Ishikawa (cell line): ENCODE results near the gene TAF3.

Experiments
- CEBPB ChIP-seq: IDR thresholded peaks from 2 replicates; pipeline ENCODE4 v1.6.1; 2012
- EGR1 ChIP-seq: IDR thresholded peaks from 2 replicates; pipeline ENCODE4 v1.6.1; 2012
- EP300 ChIP-seq: IDR thresholded peaks from 2 replicates; pipeline ENCODE4 v1.6.1; 2012; ENCODE audit warnings: borderline replicate concordance
- RAD21 ChIP-seq: IDR thresholded peaks from 2 replicates; pipeline ENCODE4 v1.6.1; 2012; ENCODE audit warnings: low read depth
- YY1 ChIP-seq: IDR thresholded peaks from 2 replicates; pipeline ENCODE4 v1.6.1; 2012; ENCODE audit warnings: low read depth
- TF ChIP-seq, protein P1 (sequence below): IDR thresholded peaks from 2 replicates; pipeline ENCODE4 v1.6.1; 2012; ENCODE audit warnings: low read depth, mild to moderate bottlenecking

DNA sequence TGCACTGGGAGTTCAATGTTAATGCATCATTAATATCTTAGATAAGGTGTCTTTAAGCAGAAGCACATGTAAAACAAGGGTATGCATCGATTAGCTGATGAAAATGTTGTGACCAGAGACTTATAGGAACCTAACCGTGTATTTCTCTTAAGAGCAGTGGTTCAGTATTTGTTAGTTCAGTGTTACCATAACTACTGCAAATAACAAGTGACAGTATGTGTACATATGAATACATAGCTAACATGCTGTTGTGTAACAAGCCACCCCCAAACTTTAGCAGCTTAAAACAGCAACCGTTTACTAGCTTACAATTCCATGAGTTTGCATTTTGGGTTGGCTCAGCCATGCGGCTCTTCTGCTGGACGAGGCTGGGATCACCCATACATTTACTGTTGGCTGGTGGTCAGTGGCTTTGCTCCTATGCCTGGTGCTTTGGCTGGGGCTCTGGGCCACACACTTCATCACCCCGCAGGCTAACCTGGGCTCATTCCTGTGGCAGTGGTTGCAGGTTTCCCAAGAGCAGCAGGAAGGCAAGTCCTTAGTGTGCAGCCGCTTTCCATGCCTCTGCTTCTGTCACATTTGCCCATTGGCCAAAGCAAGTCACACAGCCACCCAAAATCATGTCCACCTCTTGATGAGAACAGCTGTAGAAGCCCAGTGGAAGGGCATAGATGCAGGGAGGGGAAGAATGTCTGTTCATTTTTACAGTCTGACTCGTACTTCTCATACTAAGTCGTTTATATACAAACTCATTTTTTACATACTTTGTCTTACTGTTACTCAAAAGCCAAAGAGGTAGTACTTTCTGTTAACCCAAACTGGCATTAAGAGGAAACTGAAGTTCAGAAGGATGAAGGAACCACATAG, 132.9 kb downstream of the TAF3 start:
- TF ChIP-seq EGR1 (no peak), RAD21 (no peak), CEBPB (no peak), EP300 (no peak), YY1 (no peak)
- TF ChIP-seq, protein P1, sequence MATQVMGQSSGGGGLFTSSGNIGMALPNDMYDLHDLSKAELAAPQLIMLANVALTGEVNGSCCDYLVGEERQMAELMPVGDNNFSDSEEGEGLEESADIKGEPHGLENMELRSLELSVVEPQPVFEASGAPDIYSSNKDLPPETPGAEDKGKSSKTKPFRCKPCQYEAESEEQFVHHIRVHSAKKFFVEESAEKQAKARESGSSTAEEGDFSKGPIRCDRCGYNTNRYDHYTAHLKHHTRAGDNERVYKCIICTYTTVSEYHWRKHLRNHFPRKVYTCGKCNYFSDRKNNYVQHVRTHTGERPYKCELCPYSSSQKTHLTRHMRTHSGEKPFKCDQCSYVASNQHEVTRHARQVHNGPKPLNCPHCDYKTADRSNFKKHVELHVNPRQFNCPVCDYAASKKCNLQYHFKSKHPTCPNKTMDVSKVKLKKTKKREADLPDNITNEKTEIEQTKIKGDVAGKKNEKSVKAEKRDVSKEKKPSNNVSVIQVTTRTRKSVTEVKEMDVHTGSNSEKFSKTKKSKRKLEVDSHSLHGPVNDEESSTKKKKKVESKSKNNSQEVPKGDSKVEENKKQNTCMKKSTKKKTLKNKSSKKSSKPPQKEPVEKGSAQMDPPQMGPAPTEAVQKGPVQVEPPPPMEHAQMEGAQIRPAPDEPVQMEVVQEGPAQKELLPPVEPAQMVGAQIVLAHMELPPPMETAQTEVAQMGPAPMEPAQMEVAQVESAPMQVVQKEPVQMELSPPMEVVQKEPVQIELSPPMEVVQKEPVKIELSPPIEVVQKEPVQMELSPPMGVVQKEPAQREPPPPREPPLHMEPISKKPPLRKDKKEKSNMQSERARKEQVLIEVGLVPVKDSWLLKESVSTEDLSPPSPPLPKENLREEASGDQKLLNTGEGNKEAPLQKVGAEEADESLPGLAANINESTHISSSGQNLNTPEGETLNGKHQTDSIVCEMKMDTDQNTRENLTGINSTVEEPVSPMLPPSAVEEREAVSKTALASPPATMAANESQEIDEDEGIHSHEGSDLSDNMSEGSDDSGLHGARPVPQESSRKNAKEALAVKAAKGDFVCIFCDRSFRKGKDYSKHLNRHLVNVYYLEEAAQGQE, result no peak
